ENCODE data around the gene FBXW11. TPM values are rescaled to one million over a fixed set of nuclear protein-coding genes. Genes with fewer than 3 reads are reported as not detected.

FBXW11 gene
- total RNA-seq, 1 experiment from 2014 or later: 52.2 TPM

- H3K27ac Mint-ChIP-seq: peak overlapping the region; percentile 41; the same call in 1 of the 2 replicates
- CTCF ChIA-PET: interaction anchor here (0.6 to 2.3 kb wide), 6 partner anchors 13 to 575 kb away, joined by 3 to 13 read pairs (median 3); no protein-coding TSS in a partner anchor
- TF ChIP-seq PRDM15 (CRISPR knock-in tag; IDR thresholded peaks at IDR 0.05) (no peak), MYBL2 (CRISPR knock-in tag; IDR thresholded peaks at IDR 0.05) (no peak), NFYB (CRISPR knock-in tag; conservative IDR thresholded peaks at IDR 0.05; ENCODE audit: low read depth) (no peak), STAT6 (CRISPR knock-in tag; conservative IDR thresholded peaks at IDR 0.05; ENCODE audit: low read depth) (no peak), ESRRA (CRISPR knock-in tag; IDR thresholded peaks at IDR 0.05; ENCODE audit: borderline replicate concordance) (no peak), TCF7 (CRISPR knock-in tag; IDR thresholded peaks at IDR 0.05; ENCODE audit: low read depth) (no peak), AR (CRISPR knock-in tag; IDR thresholded peaks at IDR 0.05) (no peak), FOXK1 (CRISPR knock-in tag; IDR thresholded peaks at IDR 0.05) (no peak), ZNF317 (CRISPR knock-in tag; IDR thresholded peaks at IDR 0.05; ENCODE audit: borderline replicate concordance, low read depth) (no peak), RORB (CRISPR knock-in tag; IDR thresholded peaks at IDR 0.05) (no peak), NR3C1 (CRISPR knock-in tag; conservative IDR thresholded peaks at IDR 0.05; ENCODE audit: low read depth) (no peak), TEAD4 (CRISPR knock-in tag; IDR thresholded peaks at IDR 0.05) (no peak), ZSCAN18 (CRISPR knock-in tag; IDR thresholded peaks at IDR 0.05) (no peak), ZNF423 (CRISPR knock-in tag; IDR thresholded peaks at IDR 0.05) (no peak), SP1 (CRISPR knock-in tag; conservative IDR thresholded peaks at IDR 0.05) (no peak), CREB1 (CRISPR knock-in tag; IDR thresholded peaks at IDR 0.05) (no peak), ATF1 (CRISPR knock-in tag; IDR thresholded peaks at IDR 0.05) (no peak), PREB (CRISPR knock-in tag; IDR thresholded peaks at IDR 0.05; ENCODE audit: borderline replicate concordance) (no peak), AFF4 (CRISPR knock-in tag; IDR thresholded peaks at IDR 0.05; ENCODE audit: borderline replicate concordance) (no peak)
- POLR2A ChIA-PET: no interaction called here
- no peak overlapping the region for H3K4me3 Mint-ChIP-seq
- H3K9me3 Mint-ChIP-seq: no peaks in the 10 kb centered on the region
- peaks cover 14% of the 10 kb centered on the region for H3K4me1 Mint-ChIP-seq
- ATAC-seq: peak; percentile 78
- DNase-seq (ENCODE audit: low spot score): no peak
- H3K27me3 Mint-ChIP-seq (ENCODE audit: low read depth): no peaks in the 10 kb centered on the region
- H3K36me3 Mint-ChIP-seq: no peaks in the 10 kb centered on the region; the same call in 1 of the 2 replicates
These were observed 106.6 kb downstream of the FBXW11 start for GRCh38 chr5:171899792-171900191.
